ENCODE measurements around the gene OSBPL6. TPM values are rescaled to one million over a fixed set of nuclear protein-coding genes. Genes with fewer than 3 reads are reported as not detected.

Gene OSBPL6
- total RNA-seq, 1 experiment from 2014 or later, result 11.6 TPM

- intact Hi-C loops (cut with micrococcal nuclease), result no loop called here
- Histone ChIP-seq H3K4me3 (replicated peaks in 1 of 2; ENCODE audit: low read depth in 1 of 2, low read length in 2 of 2) (no peak overlapping the region), H3K79me2 (ENCODE audit: insufficient read depth, low read length) (no peaks in the 10 kb centered on the region), H3K27ac (ENCODE audit: low read depth, low read length) (no peak overlapping the region), H3K9me3 (ENCODE audit: control insufficient read depth in 1 of 2, insufficient read depth in 1 of 2, low read depth in 1 of 2, low read length in 2 of 2) (no peaks in the 10 kb centered on the region), H3K9me2 (ENCODE audit: insufficient read depth) (no peaks in the 10 kb centered on the region), H3K36me3 (ENCODE audit: control insufficient read depth in 1 of 2, insufficient read depth in 2 of 2, low read length in 2 of 2) (no peaks in the 10 kb centered on the region), H3K27me3 (ENCODE audit: insufficient read depth, low read length) (no peaks in the 10 kb centered on the region), H3K4me1 (ENCODE audit: control insufficient read depth in 1 of 2, insufficient read depth in 2 of 2, low read length in 2 of 2) (no peaks in the 10 kb centered on the region), H3K4me2 (ENCODE audit: low read length) (no peak overlapping the region), H3K9ac (ENCODE audit: low read length) (no peak overlapping the region), H4K20me1 (ENCODE audit: insufficient read depth) (no peaks in the 10 kb centered on the region), H2AFZ (ENCODE audit: low read depth, low read length, poor library complexity, severe bottlenecking) (no peak overlapping the region)
- no peak for DNase-seq (ENCODE audit: low read depth, low spot score)
- no peak for ATAC-seq
- ChIA-PET POLR2A (no interaction called here), CTCF (interaction anchor here (1.9 kb wide), 1 partner anchor 95 kb away, joined by 5 read pairs; no protein-coding TSS in a partner anchor), RAD21 (ENCODE audit: low non-redundant PET in 1 of 2, low total read pairs in 2 of 2, uncharacterized antibody in 2 of 2, unreplicated experiment in 2 of 2) (no interaction called here)
- no TSS peak for BruUV-seq (replicated peaks)
- TF ChIP-seq FOSL1 (IDR thresholded peaks at IDR 0.05; ENCODE audit: low read depth), result no peak
- TF ChIP-seq ZFX (IDR thresholded peaks at IDR 0.05), result no peak
- no peak for TF ChIP-seq SIN3A (IDR thresholded peaks at IDR 0.05; ENCODE audit: low read depth)
- no peak for TF ChIP-seq ZBTB33 (IDR thresholded peaks at IDR 0.05; ENCODE audit: extremely low read depth, insufficient replicate concordance, low read length)
- TF ChIP-seq CEBPB (IDR thresholded peaks at IDR 0.05; ENCODE audit: low read depth), result no peak
Observed at GRCh38 chr2:178320011-178320585, 125.8 kb downstream of the OSBPL6 start.

- no peak overlapping the region for H2AFZ ChIP-seq (ENCODE audit: low read depth, low read length, poor library complexity, severe bottlenecking)
- no peak overlapping the region for H3K27ac ChIP-seq (ENCODE audit: low read depth, low read length)
- intact Hi-C loops (cut with micrococcal nuclease), result no loop called here
- no peaks in the 10 kb centered on the region for H3K36me3 ChIP-seq (ENCODE audit: control insufficient read depth in 1 of 2, insufficient read depth in 2 of 2, low read length in 2 of 2)
- H3K4me2 ChIP-seq (ENCODE audit: low read length), result no peak overlapping the region
- no peaks in the 10 kb centered on the region for H3K79me2 ChIP-seq (ENCODE audit: insufficient read depth, low read length)
- no peaks in the 10 kb centered on the region for H3K9me3 ChIP-seq (ENCODE audit: control insufficient read depth in 1 of 2, insufficient read depth in 1 of 2, low read depth in 1 of 2, low read length in 2 of 2)
- H3K9me2 ChIP-seq (ENCODE audit: insufficient read depth), result no peaks in the 10 kb centered on the region
- ChIA-PET POLR2A (no interaction called here), CTCF (interaction anchor here (1.9 kb wide), 1 partner anchor 93 kb away, joined by 5 read pairs; no protein-coding TSS in a partner anchor), RAD21 (ENCODE audit: low non-redundant PET in 1 of 2, low total read pairs in 2 of 2, uncharacterized antibody in 2 of 2, unreplicated experiment in 2 of 2) (no interaction called here)
- no peaks in the 10 kb centered on the region for H3K27me3 ChIP-seq (ENCODE audit: insufficient read depth, low read length)
- no peaks in the 10 kb centered on the region for H4K20me1 ChIP-seq (ENCODE audit: insufficient read depth)
- DNase-seq (ENCODE audit: low read depth, low spot score) (no peak), ATAC-seq (no peak)
- H3K4me3 ChIP-seq (replicated peaks in 1 of 2; ENCODE audit: low read depth in 1 of 2, low read length in 2 of 2), result no peak overlapping the region
- H3K9ac ChIP-seq (ENCODE audit: low read length), result no peak overlapping the region
- BruUV-seq (replicated peaks), result no TSS peak
- no peak for TF ChIP-seq REST (IDR thresholded peaks at IDR 0.05; ENCODE audit: low read depth)
- no peak for TF ChIP-seq ZBTB33 (IDR thresholded peaks at IDR 0.05; ENCODE audit: extremely low read depth, insufficient replicate concordance, low read length)
- TF ChIP-seq MAX (IDR thresholded peaks at IDR 0.05), result no peak
- no peak for TF ChIP-seq ATF3 (IDR thresholded peaks at IDR 0.05)
- no peak for TF ChIP-seq SP1 (IDR thresholded peaks at IDR 0.05; ENCODE audit: low read depth)
- TF ChIP-seq CBX3 (IDR thresholded peaks at IDR 0.05; ENCODE audit: low read depth), result no peak
- TF ChIP-seq SRF (IDR thresholded peaks at IDR 0.05; ENCODE audit: low read depth), result no peak
- no peak for TF ChIP-seq POLR2AphosphoS5 (IDR thresholded peaks at IDR 0.05; ENCODE audit: low read depth, low read length)
- no peak for TF ChIP-seq CEBPB (IDR thresholded peaks at IDR 0.05; ENCODE audit: low read depth)
- H3K4me1 ChIP-seq (ENCODE audit: control insufficient read depth in 1 of 2, insufficient read depth in 2 of 2, low read length in 2 of 2), result no peaks in the 10 kb centered on the region
Observed at GRCh38 chr2:178322068-178322467, 127.8 kb downstream of the OSBPL6 start.

All from HCT116 (cell line).